Esophagus mucosa (tissue), 1 donor: ENCODE results near the gene TTC7B. TPM values are rescaled to one million over a fixed set of nuclear protein-coding genes. Genes with fewer than 3 reads are reported as not detected.

Experiments used
- ATAC-seq: fragments of 200-7000 bp; cut with Tn5 transposase; one replicate; pipeline ENCODE4 v1.9.1; 2020
- total RNA-seq: library from RNA; stranded (reverse); gene quantifications from one replicate; pipeline ENCODE4 v1.2.4, GENCODE V29; 2023
- donor health status: DM: yes; HTN: yes; CAD: no.

The TTC7B gene
- total RNA-seq, 1 donor from 2014 or later, result 9.9 TPM

DNA sequence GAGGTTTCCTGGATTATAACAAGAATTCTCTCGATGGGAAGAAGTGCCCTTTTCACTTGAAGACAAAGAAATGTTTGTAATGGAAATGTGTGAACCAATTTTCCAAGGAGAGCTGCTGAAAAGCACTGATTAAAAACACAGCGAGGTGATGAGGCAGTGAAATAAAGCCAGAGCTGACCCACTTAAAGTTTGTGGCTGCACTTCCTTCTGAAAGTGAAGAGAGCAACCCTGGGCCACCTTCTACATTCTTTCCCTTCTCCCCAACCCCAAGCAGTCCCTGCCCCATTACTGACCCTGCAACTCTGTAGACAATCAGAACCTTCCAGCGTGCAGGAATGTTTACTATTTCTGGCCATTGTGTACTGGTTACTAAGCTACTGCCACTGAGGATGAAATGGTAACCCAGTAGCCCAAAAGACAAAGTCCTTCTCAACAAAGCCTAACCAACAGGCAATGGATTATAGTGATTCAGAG is 173.9 kb downstream of the TTC7B start:
- ATAC-seq, result no peak

DNA sequence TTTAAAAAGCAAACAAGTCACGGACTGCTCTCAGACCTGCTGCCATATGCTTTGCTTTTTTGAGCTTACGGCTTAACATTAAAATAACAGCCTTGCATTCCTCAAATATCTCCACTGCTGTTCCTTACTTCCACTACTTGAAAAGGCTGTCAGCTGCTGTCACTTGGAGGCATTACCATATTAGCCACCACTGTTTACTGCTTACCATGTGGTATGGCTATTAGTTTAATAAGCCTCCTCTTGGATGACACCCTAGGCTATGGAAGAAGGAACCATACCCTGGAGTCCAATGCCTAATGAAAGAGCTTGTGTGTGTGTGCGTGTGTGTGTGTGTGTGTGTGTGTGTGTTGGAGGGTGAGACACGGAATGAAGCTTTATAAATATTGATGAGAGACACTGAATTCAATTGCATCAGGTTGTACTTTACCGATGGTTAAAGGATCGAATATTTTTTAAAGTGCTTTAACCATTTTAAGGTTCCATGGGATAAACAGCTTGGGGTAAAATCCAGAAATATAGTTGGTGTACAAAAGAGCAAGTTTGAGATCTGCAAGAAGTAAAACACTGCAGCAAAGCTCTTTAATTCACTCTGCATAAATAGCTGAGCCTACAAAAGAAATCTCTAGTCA is 174.5 kb downstream of the TTC7B start:
- no peak for ATAC-seq

DNA sequence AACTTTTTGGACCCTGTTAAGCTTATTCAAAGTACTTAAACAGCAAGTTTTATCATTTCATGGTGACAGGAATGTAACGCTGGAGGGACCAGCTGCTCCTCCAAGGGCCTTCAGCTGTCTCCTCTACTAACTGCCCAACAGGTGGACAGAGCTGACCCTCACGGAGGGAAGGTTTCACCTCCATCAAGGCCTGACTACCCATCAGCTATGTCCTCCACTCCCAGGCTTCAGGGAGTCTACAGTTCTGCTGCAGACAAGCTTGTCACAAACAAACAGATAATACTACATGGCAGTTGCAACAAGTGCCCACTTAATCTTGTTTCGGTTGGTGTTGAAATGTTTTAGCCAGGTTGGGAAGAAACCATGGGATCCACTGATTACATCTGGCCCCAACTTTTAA is 175.1 kb downstream of the TTC7B start:
- ATAC-seq, result no peak

DNA sequence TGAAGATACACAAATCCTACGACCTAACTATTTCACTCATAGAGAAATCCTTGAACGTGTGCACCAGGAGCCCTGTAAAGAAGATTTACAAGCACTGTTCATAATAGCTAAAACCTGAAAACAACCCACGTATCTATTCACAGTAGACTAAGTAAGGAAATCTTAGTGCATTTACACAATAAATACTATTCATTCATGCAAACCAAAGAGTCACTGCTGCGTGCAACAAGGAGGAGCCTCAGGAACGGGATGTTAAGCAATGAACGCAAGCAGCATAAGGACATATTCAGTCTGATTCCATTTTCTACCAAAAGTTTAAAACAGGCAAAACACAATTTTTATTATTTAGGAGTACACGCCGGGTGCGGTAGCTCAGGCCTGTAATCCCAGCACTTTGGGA is 176.6 kb downstream of the TTC7B start:
- no peak for ATAC-seq

DNA sequence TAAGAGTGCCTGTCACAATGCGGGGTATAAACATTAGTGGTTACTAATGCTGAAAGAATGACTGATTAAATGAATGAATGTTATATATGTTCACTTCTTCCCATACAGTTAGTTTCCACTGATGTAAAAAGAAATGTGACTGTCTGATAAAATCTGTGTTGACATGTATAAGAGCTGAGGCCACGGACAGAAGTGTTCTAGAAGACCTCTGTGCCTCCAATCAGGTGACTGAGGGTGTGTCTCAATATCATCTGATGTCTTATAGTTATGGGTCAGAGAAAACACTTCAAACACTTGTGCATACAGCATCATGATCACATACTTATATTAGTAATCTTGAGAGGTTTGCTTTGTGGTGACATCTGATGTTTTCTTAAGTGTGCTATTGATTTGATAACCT is 183.4 kb downstream of the TTC7B start:
- ATAC-seq, result no peak

DNA sequence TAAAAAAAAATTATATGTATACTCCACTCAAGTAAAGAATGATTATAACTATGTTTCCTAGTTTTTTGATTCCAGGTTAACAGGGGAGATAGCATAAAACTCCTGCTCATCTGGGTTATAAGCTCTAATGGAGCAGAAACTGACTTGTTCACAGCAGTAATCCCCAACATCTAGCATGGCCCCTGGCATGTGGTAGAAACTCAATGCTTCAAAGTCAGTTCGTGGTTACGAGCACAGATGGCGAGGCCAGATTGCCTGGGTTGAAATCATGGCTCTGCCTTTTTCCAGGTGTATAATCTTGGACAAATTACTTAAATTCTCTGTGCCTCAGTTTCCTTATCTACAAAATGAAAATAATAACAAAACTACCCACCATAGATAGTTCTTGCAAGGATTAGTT is 183.8 kb downstream of the TTC7B start:
- ATAC-seq, result no peak

- ATAC-seq, result peak; percentile 77
Observed at GRCh38 chr14:90630171-90630806, 185.9 kb downstream of the TTC7B start.

DNA sequence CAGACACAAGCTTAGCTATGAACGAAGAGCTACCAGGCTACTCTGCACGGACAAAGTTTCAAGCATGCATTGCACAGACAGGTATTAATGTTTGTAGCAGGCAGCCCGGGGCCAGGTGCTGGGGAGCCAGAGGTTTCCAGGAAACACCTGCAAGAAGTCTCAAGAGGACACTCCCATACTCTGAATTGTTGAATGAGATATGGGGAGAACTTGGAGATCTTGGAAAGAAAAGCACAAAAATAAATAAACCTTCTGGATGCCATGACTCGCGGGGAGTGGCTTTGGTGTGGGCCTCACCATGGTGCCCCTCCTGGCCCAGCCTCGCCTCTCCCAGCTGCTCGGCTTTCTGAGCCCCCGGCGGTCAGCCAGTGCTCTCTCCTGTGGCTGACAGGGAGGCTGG is 186.8 kb downstream of the TTC7B start:
- peak; percentile 75 for ATAC-seq

DNA sequence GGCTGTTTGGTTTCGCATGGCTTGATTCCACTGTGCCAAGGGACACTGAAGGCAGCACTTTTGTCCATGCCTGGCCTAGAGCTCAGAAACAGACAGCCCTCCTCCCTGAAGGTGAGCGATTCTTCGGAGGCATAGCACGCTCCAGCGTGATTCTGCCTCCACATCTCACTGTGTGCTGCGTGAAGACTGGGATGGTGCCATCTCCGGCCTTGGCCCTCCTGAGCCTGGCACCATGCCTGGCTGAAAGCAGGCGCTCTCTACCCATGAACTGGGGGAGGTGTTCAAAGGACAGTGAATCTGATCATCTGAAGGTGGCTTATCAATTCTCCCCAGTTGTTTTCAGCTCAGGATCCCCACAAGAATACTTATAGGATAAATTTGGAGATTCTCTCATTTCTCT is 187.4 kb downstream of the TTC7B start:
- no peak for ATAC-seq

DNA sequence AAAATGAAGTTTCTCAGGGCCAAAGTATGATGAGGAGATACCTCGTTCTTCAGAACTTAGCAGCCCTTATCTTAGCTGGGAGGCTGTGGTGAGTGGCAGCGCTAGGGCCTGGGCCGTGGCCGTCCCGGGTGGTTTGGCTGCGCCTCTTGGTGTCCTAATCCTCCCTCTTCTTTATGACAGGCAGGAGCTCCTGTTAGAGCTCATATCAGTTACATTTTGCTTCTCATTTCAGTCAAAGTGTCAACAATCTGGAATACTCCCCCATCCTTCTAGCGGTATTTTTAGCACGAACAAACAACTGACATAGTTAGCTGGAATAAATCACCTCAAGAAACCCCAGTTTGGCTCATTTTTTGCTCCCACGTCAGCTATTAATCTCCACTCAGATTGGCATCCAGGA is 188.8 kb downstream of the TTC7B start:
- ATAC-seq, result no peak

- ATAC-seq, result peak; percentile 73
Observed at GRCh38 chr14:90626550-90626949, 189.7 kb downstream of the TTC7B start.

DNA sequence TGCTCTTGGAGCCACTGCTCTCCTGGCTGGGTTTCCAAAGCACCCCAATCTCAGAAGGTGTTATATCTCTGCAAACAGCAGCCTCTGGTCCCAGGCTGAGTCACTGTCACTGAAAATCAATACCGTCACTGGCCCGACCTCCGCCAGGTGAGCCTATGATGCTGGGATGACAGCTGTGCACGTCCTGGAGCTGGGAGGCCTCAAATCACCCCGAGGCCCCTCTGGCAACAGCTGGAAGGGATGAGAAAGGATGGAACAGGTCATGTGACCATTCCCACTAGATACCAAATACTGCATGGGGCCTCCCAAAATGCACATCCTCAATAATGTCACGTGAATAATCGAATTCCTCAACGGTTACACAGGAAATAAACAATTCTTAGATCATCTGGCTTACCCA is 190.8 kb downstream of the TTC7B start:
- no peak for ATAC-seq

DNA sequence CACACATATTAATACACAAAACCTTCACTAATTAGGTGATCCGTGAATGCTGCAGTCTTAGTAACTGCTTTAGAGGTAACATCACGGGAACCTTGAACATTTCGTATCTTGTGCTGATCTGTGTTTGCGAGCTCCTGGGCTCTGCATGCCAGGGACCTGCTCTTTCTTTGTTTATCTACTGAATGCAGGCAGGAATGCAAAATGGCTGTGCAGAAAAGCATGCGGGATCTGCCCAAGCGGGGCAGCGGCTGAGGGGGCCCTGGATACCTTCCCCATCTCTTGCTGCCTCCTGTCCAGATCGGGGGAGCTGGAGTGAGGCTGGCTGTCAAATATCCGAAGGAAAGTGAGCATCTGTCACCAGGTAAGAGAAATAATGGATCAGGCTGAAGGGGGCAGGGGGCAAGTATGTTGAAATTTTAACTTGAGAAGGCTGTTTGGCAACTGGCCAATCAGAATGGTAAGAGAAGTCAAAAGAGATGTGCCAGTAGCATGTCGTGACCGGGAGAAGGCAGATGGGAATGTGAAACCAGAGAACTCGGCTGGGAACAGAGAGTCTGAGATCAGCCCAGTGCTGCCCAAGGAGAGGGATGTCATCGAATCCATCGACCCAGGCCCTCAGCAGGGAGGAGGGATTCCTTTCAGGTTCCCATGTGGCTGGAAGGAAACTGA is 191.4 kb downstream of the TTC7B start:
- ATAC-seq, result no peak

GRCh38 chr14:90624227-90624626 is 192.0 kb downstream of the TTC7B start:
- ATAC-seq, result peak; percentile 84

DNA sequence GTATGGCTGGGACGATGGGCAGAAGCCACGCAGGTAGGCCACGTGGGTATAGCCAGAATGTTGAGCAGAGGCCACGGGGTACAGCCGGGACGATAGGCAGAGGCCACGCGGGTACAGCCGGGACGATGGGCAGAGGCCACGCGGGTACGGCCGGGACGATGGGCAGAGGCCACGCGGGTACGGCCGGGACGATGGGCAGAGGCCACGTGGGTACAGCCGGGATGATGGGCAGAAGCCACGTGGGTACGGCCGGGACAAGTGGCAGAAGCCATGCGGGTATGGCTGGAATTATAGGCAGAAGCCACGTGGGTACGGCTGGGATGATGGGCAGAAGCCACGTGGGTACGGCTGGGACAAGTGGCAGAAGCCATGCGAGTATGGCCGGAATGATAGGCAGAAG is 195.0 kb downstream of the TTC7B start:
- ATAC-seq, result no peak

DNA sequence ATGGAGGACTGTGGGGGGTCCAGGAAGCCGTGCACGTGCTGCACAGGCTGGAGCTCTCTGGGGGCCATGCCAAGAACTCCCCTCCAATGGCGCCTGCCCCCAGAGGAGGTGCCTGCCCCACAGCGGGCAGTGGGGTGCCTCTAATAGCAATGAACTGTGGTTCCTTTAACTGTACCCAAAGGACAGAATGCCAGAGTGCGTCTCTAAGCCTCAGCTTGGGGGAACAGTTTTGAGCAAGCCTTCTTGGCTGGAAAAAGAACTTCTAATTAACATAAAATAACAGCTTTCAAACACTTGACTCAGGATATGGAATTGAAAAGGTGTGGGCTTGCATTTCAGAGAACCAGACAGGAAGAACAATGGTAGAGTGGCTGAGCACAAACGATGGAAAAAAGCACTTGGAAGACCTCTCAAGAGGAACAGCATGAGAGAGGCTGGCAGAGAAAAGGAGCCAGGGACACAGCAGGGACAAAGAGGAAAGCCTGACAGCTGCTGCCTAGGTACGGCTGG is 195.6 kb downstream of the TTC7B start:
- no peak for ATAC-seq

DNA sequence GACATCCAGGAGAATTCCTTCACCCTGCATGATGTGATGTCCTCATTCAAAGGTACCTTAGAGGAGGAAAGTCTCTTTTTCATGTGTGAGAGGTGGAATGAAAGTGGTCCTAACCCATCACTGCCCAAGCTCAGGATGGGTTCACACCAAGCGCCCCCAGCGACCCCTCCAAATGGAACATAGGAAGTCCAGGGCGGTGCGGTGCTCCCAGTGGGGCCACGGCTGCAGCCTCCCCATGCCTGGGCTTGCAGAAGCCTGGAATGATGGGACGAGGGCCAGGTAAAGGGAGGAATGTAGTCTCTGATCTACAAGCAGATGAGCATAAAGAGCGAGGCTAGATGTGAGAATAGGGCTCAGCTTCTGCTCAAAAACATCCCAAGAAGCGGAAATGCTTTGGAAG is 196.3 kb downstream of the TTC7B start:
- no peak for ATAC-seq

DNA sequence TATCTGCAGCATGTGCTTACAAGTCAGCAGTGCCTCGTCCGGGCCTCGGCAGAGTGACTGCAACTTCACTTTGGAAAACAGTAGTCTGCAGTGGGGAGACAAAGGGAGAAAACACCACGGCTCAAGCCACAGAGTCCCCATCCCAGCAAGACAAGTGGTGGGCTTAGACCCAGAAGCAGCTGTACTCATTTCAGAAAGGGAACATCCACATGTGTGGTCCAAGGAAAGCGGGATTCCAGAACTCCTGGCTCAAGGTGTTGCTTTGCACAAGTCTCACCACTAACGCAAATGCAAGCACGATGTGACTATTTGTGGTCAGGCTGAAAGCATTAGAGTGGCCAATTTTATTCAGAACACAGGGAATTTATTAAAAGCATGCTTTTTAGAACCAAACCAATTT is 198.3 kb downstream of the TTC7B start:
- ATAC-seq, result no peak

DNA sequence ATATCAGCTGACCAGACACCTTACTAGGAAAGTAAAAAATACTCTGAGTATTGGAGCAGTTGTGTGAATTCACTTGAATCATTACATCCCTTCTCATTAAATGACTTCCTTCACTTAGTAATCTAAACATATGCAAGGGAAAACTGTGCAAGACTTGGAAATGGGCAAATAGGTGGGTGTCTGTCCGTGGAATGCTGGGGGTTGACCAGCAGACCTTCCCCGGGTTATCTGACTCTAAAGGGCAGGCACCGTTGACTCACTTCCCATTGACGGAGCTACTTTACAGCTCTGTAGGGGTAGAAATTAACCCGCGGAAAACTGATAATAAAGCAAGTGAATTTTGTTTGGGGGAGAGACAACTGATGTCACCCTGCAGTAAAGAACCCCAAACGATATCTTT is 199.3 kb downstream of the TTC7B start:
- no peak for ATAC-seq

DNA sequence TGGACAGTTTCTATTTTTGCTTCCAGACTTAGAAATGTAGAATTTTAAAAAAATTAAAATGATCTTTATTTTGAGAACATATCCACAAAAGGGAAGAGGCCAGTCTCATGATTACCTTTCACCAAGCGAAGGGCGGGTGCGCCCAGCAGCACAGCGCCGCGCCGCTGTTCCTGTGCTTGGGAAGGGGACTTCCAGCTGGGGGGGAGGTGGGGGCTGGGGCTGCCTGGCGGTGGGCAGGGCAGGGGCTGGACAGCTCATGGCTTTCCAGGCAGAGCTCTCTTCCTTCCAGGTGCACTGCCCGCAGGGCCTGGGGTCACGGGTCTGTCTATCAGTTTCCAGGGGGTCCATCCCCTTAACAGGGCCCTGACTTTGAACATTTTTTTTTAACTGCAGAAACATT is 199.9 kb downstream of the TTC7B start:
- ATAC-seq, result no peak

DNA sequence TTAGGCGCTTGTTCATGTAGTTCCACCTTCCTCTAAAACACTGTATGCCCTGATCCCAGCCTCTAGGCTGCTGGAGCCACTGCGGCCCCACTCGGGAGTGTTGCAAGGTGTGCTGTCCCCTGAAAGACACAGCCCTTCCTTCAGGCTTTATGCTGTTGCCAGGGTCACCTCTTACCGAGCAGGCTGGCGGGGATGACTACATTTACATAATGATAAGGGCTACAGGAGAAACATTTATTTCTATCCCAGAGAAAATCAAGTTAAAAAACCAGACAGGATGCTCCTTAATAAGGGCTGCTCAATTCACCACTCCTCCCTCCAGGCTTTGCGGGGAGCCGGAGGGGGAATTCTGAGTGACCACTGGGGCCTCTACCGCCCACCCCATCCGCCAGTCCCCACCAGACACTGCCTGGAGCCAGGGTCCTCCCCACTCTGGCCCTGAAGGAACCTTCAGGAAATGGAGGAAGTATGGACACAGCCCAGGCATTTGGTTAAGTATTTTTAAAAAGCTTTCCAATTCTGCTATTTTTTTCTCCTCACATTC is 200.6 kb downstream of the TTC7B start:
- ATAC-seq, result no peak

- no peak for ATAC-seq
Observed at GRCh38 chr14:90614696-90615516, 201.3 kb downstream of the TTC7B start.

DNA sequence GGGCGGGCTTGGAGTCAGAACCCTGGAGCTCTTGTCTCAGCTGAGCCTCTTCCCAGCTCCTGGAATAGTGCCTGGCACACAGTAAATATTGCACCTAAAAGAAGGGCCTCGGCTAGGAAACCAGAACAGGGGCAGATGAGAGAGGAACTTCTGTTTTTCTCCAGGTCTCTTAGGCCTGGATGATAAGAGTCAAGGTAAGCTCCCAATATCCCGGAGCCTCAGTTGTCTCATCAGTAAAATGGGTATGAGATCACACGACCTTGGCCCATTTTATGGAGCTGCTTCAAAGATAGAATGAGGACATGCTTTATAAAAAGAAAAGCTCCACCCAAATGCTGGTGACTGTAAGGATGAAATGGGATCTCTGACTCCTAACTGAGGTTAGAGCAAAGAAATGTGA is 202.2 kb downstream of the TTC7B start:
- no peak for ATAC-seq
